GM10248 (cell line): Measurements from ENCODE around the gene PAF1.

ENCODE experiments used
- CTCF ChIA-PET: fragments of 300-600 bp; sonication (Branson Sonifier 250); formaldehyde crosslinking; extraction: SDS; loops from one replicate; lab custom pipeline; 2021; ENCODE audit warnings: antibody characterized with exemption; lab: Yijun Ruan, JAX
- POLR2A ChIA-PET: fragments of 350-650 bp; sonication (Branson Sonifier 250); formaldehyde crosslinking; extraction: SDS; loops from one replicate; lab custom pipeline; 2020; ENCODE audit warnings: antibody characterized with exemption; lab: Yijun Ruan, JAX
- DNase-seq: peaks from one replicate; pipeline ENCODE4 v3.0.0; 2012; ENCODE audit errors: extremely low spot score
- CTCF ChIP-seq: IDR thresholded peaks from 2 replicates; pipeline ENCODE4 v1.5.1; 2012; ENCODE audit warnings: mild to moderate bottlenecking, low read depth; ENCODE audit errors: extremely low read depth, missing control alignments, control extremely low read depth

PAF1 gene

GRCh38 chr19:39433480-39434079 lies 42.7 kb upstream of the PAF1 start:
- TF ChIP-seq CTCF: no peak
- no peak for DNase-seq
- CTCF ChIA-PET: interaction anchor here (1.0 to 1.8 kb wide), 5 partner anchors 10 to 37 kb away, joined by 3 to 6 read pairs (median 4); partner anchors contain the start of gene PLEKHG2
- POLR2A ChIA-PET: interaction anchor here (0.7 to 1.8 kb wide), 4 partner anchors 11 to 545 kb away, joined by 4 to 7 read pairs (median 6); partner anchors contain the start of gene SUPT5H

GRCh38 chr19:39432677-39433025 lies 41.7 kb upstream of the PAF1 start:
- DNase-seq: no peak
- CTCF ChIA-PET: interaction anchor here (1.3 to 1.6 kb wide), 2 partner anchors 19 to 34 kb away, joined by 4 read pairs; no protein-coding TSS in a partner anchor
- POLR2A ChIA-PET: interaction anchor here (0.7 to 1.8 kb wide), 7 partner anchors 8 to 546 kb away, joined by 3 to 7 read pairs (median 4); partner anchors contain the start of gene SAMD4B
- no peak for TF ChIP-seq CTCF

- no peak for TF ChIP-seq CTCF
- peak; percentile 65 for DNase-seq
- ChIA-PET POLR2A (interaction anchor here (0.9 to 1.7 kb wide), 6 partner anchors 10 to 33 kb away, joined by 3 to 6 read pairs (median 5); no protein-coding TSS in a partner anchor), CTCF (interaction anchor here (1.0 to 1.7 kb wide), 5 partner anchors 10 to 33 kb away, joined by 3 to 5 read pairs (median 4); no protein-coding TSS in a partner anchor)
Measured at GRCh38 chr19:39430675-39431593, 40.0 kb upstream of the PAF1 start.

GRCh38 chr19:39428283-39429112 lies 37.6 kb upstream of the PAF1 start:
- no peak for TF ChIP-seq CTCF
- CTCF ChIA-PET: interaction anchor here (0.8 to 3.3 kb wide), 4 partner anchors 9 to 31 kb away, joined by 3 to 15 read pairs (median 7); partner anchors contain the start of gene PLEKHG2
- DNase-seq: no peak
- POLR2A ChIA-PET: interaction anchor here (1.0 to 2.3 kb wide), 6 partner anchors 7 to 31 kb away, joined by 3 to 11 read pairs (median 4); partner anchors contain the start of genes RPS16 and SUPT5H

- TF ChIP-seq CTCF: no peak
- ChIA-PET CTCF (interaction anchor here (1.0 to 3.3 kb wide), 3 partner anchors 8 to 30 kb away, joined by 4 to 15 read pairs (median 8); partner anchors contain the start of gene PLEKHG2), POLR2A (interaction anchor here (1.0 to 2.3 kb wide), 4 partner anchors 8 to 21 kb away, joined by 3 to 11 read pairs (median 4); partner anchors contain the start of genes RPS16 and SUPT5H)
- DNase-seq: no peak
Measured at GRCh38 chr19:39427707-39428106, 36.8 kb upstream of the PAF1 start.
